Endodermal cell (in vitro differentiated cells): ENCODE results near the gene PKNOX1. TPM values are rescaled to one million over a fixed set of nuclear protein-coding genes. Genes with fewer than 3 reads are reported as not detected.
"Not testable (repeated sequence)": the region's sequence is repeated elsewhere in the genome, so short reads cannot be mapped to it uniquely, and the experiment has no call there.

ENCODE experiments used
- DNase-seq: peaks from one replicate; pipeline ENCODE4 v3.0.0-alpha.2; 2017
- H3K27ac ChIP-seq: 2 replicates; pipeline ENCODE4 v1.5.1; 2013; ENCODE audit warnings: mild to moderate bottlenecking, low read depth, low read length, moderate library complexity
- H3K27me3 ChIP-seq: 2 replicates; pipeline ENCODE4 v1.6.1; 2013; ENCODE audit warnings: mild to moderate bottlenecking, low read length, moderate library complexity; ENCODE audit not compliant: insufficient read depth, control insufficient read depth, poor library complexity, severe bottlenecking
- H3K36me3 ChIP-seq: 2 replicates; pipeline ENCODE4 v1.7.0; 2013; ENCODE audit warnings: mild to moderate bottlenecking, low read length, moderate library complexity; ENCODE audit not compliant: control insufficient read depth, insufficient read depth
- H3K4me1 ChIP-seq: one replicate; pipeline ENCODE4 v1.7.0; 2013; ENCODE audit warnings: low read length; ENCODE audit not compliant: control insufficient read depth, insufficient read depth
- H3K4me3 ChIP-seq: 2 replicates; pipeline ENCODE4 v1.5.1; 2013; ENCODE audit warnings: mild to moderate bottlenecking, low read length, moderate library complexity
- H3K9ac ChIP-seq: 2 replicates; pipeline ENCODE4 v1.6.1; 2013; ENCODE audit warnings: mild to moderate bottlenecking, low read length, moderate library complexity; ENCODE audit not compliant: poor library complexity, severe bottlenecking; ENCODE audit errors: extremely low read depth
- H3K9me3 ChIP-seq: 2 replicates; pipeline ENCODE4 v1.6.1; 2013; ENCODE audit warnings: mild to moderate bottlenecking, low read length, moderate library complexity; ENCODE audit not compliant: control insufficient read depth
- H3K27ac Mint-ChIP-seq: 2 replicates; pipeline ENCODE4 v1.8.0; 2020; ENCODE audit warnings: mixed read lengths
- H3K27me3 Mint-ChIP-seq: 2 replicates; pipeline ENCODE4 v1.8.0; 2021; ENCODE audit warnings: mild to moderate bottlenecking, mixed read lengths; ENCODE audit not compliant: insufficient read depth
- H3K36me3 Mint-ChIP-seq: 2 replicates; pipeline ENCODE4 v1.8.0; 2020; ENCODE audit warnings: low read depth, mixed read lengths
- H3K4me1 Mint-ChIP-seq: 2 replicates; pipeline ENCODE4 v1.8.0; 2020; ENCODE audit warnings: mixed read lengths
- H3K4me3 Mint-ChIP-seq: 2 replicates; pipeline ENCODE4 v1.8.0; 2020; ENCODE audit warnings: mild to moderate bottlenecking, moderate library complexity, mixed read lengths
- H3K9me3 Mint-ChIP-seq: 2 replicates; pipeline ENCODE4 v1.8.0; 2020; ENCODE audit warnings: mild to moderate bottlenecking, mixed read lengths
- CTCF ChIP-seq: fragments of 200-600 bp; sonication (generic); conservative IDR thresholded peaks from 2 replicates; pipeline ENCODE4 v1.5.0; 2021; ENCODE audit warnings: antibody characterized with exemption, mild to moderate bottlenecking
- WGBS, 2 experiments: methylation state at CpG; one replicate each; pipeline versions ENCODE4 v1.1.5 to v1.1.7; 2013; ENCODE audit warnings: missing lambda C conversion rate in 2 of 2, mixed read lengths in 1 of 2; ENCODE audit not compliant: insufficient coverage in 1 of 2, insufficient read length in 1 of 2; 5-methylcytosine and 5-hydroxymethylcytosine counted together
- total RNA-seq, 2 donors: library from RNA; stranded (reverse); fragmentation: NEBNext Ultra II Directional in 1 of 2; extraction: Animal tissue kit (Norgen Biotek cat#: 25700) in 1 of 2; gene quantifications; 2 replicates in 1 of 2; 3 replicates in 1 of 2; pipeline ENCODE4 v1.2.1, GENCODE V29; 2021

Gene PKNOX1
- total RNA-seq, 2 donors from 2014 or later: 25.9 to 29.9 TPM

DNA sequence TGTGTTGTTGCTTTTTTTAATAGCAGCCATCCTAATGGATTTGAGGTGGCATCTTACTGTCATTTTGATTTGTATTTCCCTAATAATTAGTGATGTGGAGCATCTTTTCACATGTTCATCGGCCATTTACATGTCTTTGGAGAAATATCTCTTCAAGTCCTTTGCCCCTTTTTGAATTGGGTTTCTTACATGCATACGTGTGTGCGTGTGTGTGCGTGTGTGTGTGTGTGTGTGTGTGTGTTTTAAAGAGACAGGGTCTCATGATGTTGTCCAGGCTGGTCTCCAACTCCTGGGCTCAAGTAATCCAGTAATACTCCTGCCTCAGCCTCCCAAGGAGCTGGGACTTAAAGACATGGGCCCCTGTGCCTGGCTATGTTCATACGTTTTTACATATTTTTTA, 9.5 kb downstream of the PKNOX1 start:
- Histone ChIP-seq H3K27me3 (no peaks in the 10 kb centered on the region), H3K4me3 (no peak overlapping the region), H3K36me3 (peaks cover 20% of the 10 kb centered on the region), H3K27ac (no peak overlapping the region), H3K4me1 (no peaks in the 10 kb centered on the region), H3K9ac (no peak overlapping the region), H3K9me3 (no peaks in the 10 kb centered on the region)
- DNase-seq: no peak
- Mint-ChIP-seq H3K36me3 (peaks cover 15% of the 10 kb centered on the region), H3K4me1 (peaks cover 20% of the 10 kb centered on the region), H3K9me3 (no peaks in the 10 kb centered on the region), H3K27me3 (no peaks in the 10 kb centered on the region), H3K4me3 (no peak overlapping the region), H3K27ac (no peak overlapping the region)
- no peak for TF ChIP-seq CTCF
- WGBS, 2 experiments: 86 to 100% methylated on average over 1 to 5 of the region's 5 CpGs

GRCh38 chr21:42986125-42986783, 11.9 kb downstream of the PKNOX1 start:
- Mint-ChIP-seq H3K9me3 (no peaks in the 10 kb centered on the region), H3K4me1 (peaks cover 9% of the 10 kb centered on the region), H3K27ac (no peak overlapping the region), H3K27me3 (no peaks in the 10 kb centered on the region), H3K4me3 (no peak overlapping the region), H3K36me3 (peaks cover 6% of the 10 kb centered on the region)
- WGBS, 2 experiments: 93 to 95% methylated on average over 6 to 7 of the region's 7 CpGs
- H3K27ac ChIP-seq: no peak overlapping the region
- H3K4me3 ChIP-seq: no peak overlapping the region
- H3K9ac ChIP-seq: no peak overlapping the region
- no peak for TF ChIP-seq CTCF
- H3K4me1 ChIP-seq: no peaks in the 10 kb centered on the region
- DNase-seq: no peak
- H3K36me3 ChIP-seq: peaks cover 6% of the 10 kb centered on the region
- no peaks in the 10 kb centered on the region for H3K27me3 ChIP-seq
- no peaks in the 10 kb centered on the region for H3K9me3 ChIP-seq

GRCh38 chr21:42988236-42988965, 14.0 kb downstream of the PKNOX1 start:
- WGBS, 2 experiments: 90 to 100% methylated on average over 9 to 12 of the region's 12 CpGs
- Mint-ChIP-seq H3K36me3 (peaks cover 3% of the 10 kb centered on the region), H3K9me3 (no peaks in the 10 kb centered on the region), H3K27me3 (no peaks in the 10 kb centered on the region), H3K4me3 (no peak overlapping the region), H3K4me1 (peaks cover 8% of the 10 kb centered on the region), H3K27ac (peak overlapping the region; percentile 58)
- H3K4me3 ChIP-seq: no peak overlapping the region
- no peak overlapping the region for H3K9ac ChIP-seq
- peaks cover 16% of the 10 kb centered on the region for H3K36me3 ChIP-seq
- H3K9me3 ChIP-seq: no peaks in the 10 kb centered on the region
- TF ChIP-seq CTCF: no peak
- H3K27ac ChIP-seq: no peak overlapping the region
- no peaks in the 10 kb centered on the region for H3K4me1 ChIP-seq
- no peak for DNase-seq
- H3K27me3 ChIP-seq: no peaks in the 10 kb centered on the region

DNA sequence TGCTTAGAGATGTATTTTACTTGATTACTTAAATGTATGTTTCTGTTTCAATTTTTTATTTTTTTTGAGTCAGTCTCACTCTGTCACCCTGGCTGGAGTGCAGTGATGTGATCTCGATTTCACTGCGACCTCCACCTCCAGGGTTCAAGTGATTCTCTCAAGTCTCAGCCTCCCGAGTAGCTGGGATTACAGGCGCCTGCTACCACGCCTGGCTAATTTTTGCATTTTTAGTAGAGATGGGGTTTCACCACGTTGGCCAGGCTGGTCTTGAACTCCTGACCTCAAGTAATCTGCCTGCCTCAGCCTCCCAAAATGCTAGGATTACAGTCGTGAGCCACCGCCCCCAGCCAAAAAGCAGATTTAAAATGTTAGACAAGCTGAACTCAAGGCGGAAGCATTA, 15.0 kb downstream of the PKNOX1 start:
- H3K4me3 Mint-ChIP-seq, H3K36me3 Mint-ChIP-seq, H3K4me1 ChIP-seq, H3K27me3 Mint-ChIP-seq, H3K9me3 Mint-ChIP-seq, H3K4me3 ChIP-seq, H3K9me3 ChIP-seq, H3K27ac ChIP-seq, H3K9ac ChIP-seq, H3K4me1 Mint-ChIP-seq, DNase-seq, H3K27me3 ChIP-seq: not testable (repeated sequence)
- H3K36me3 ChIP-seq: peaks cover 16% of the 10 kb centered on the region
- peak overlapping the region; percentile 52 for H3K27ac Mint-ChIP-seq
- WGBS, 2 experiments: 90 to 96% methylated on average over 7 to 9 of the region's 9 CpGs
